ENCODE measurements around the gene UBAP2L. TPM values are rescaled to one million over a fixed set of nuclear protein-coding genes. Genes with fewer than 3 reads are reported as not detected.

UBAP2L gene
- total RNA-seq, 1 experiment from 2014 or later = 265 TPM

DNA sequence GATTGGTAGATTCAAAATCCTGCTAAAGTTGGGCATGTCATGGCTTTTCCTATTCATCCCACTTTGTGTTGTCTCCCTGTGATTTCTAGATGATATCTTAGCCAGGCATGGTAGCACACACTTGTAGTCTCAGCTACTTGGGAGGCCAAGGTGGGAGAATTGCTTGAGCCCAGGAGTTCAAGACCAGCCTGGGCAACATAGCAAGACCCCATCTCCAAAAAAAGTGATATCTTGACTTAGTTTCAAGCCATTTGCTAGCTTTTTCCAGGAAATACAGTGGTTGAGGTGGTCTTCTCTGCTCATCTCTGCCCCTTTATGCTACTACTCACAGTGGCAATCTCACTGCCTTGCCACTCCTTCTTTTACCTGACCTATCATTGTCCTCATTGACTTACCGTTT, 39.4 kb downstream of the UBAP2L start:
- Histone ChIP-seq H2BK5ac (ENCODE audit: insufficient read length, low read length) (no peak overlapping the region), H3K14ac (ENCODE audit: insufficient read depth, low read length) (no peak overlapping the region), H3K23ac (ENCODE audit: insufficient read length, low read depth, low read length) (no peak overlapping the region), H2BK12ac (ENCODE audit: insufficient read length, low read depth, low read length) (no peak overlapping the region), H3K4me1 (ENCODE audit: insufficient read depth, low read length) (no peaks in the 10 kb centered on the region; the same call in 1 of the 2 replicates), H4K20me1 (ENCODE audit: control insufficient read depth, insufficient read depth, insufficient read length) (no peaks in the 10 kb centered on the region), H2BK20ac (ENCODE audit: low read depth, low read length, poor library complexity, severe bottlenecking) (no peak overlapping the region), H2AK5ac (ENCODE audit: insufficient read length, low read length) (no peak overlapping the region), H3K18ac (ENCODE audit: insufficient read length, low read depth, low read length) (no peak overlapping the region), H3K27me3 (ENCODE audit: insufficient read depth, low read length) (no peaks in the 10 kb centered on the region), H3K9me3 (ENCODE audit: control insufficient read depth, low read depth, low read length) (no peaks in the 10 kb centered on the region), H3K79me2 (ENCODE audit: insufficient read depth, low read length) (no peaks in the 10 kb centered on the region), H3K56ac (ENCODE audit: insufficient read length, low read depth, low read length) (no peak overlapping the region), H4K5ac (ENCODE audit: insufficient read length, low read depth, low read length) (no peak overlapping the region), H2BK120ac (ENCODE audit: low read depth, low read length, poor library complexity, severe bottlenecking) (no peak overlapping the region), H3K27ac (ENCODE audit: insufficient read length, low read depth, low read length) (no peak overlapping the region), H3K9ac (ENCODE audit: extremely low read depth, insufficient read length, low read length) (no peak overlapping the region), H3K4ac (ENCODE audit: low read depth, low read length) (no peak overlapping the region), H3T11ph (ENCODE audit: low read length) (no peak overlapping the region), H3K4me2 (ENCODE audit: insufficient read depth, insufficient read length, low read length) (no peak overlapping the region), H2BK15ac (ENCODE audit: low read depth, low read length) (no peak overlapping the region), H4K91ac (ENCODE audit: insufficient read length, low read depth, low read length) (no peak overlapping the region), H4K8ac (replicated peaks; ENCODE audit: insufficient read length, low read depth, low read length) (no peak overlapping the region), H3K23me2 (ENCODE audit: insufficient read length, low read depth, low read length, poor library complexity, severe bottlenecking) (no peaks in the 10 kb centered on the region), H2AFZ (ENCODE audit: low read length) (no peak overlapping the region), H3K79me1 (ENCODE audit: insufficient read depth, low read depth, low read length, poor library complexity, severe bottlenecking) (no peaks in the 10 kb centered on the region)
- TF ChIP-seq, protein P1, sequence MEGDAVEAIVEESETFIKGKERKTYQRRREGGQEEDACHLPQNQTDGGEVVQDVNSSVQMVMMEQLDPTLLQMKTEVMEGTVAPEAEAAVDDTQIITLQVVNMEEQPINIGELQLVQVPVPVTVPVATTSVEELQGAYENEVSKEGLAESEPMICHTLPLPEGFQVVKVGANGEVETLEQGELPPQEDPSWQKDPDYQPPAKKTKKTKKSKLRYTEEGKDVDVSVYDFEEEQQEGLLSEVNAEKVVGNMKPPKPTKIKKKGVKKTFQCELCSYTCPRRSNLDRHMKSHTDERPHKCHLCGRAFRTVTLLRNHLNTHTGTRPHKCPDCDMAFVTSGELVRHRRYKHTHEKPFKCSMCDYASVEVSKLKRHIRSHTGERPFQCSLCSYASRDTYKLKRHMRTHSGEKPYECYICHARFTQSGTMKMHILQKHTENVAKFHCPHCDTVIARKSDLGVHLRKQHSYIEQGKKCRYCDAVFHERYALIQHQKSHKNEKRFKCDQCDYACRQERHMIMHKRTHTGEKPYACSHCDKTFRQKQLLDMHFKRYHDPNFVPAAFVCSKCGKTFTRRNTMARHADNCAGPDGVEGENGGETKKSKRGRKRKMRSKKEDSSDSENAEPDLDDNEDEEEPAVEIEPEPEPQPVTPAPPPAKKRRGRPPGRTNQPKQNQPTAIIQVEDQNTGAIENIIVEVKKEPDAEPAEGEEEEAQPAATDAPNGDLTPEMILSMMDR (conservative IDR thresholded peaks at IDR 0.05) = no peak
- no CpG with 5 or more reads among the region's 1 CpG for WGBS (ENCODE audit: extremely low coverage, insufficient read length, low lambda C conversion rate)
- H3K4me1 Mint-ChIP-seq = no peaks in the 10 kb centered on the region
- no peaks in the 10 kb centered on the region; the same call in 1 of the 2 replicates for H3K27me3 Mint-ChIP-seq (ENCODE audit: low read depth)
- no peak for DNase-seq
- no peaks in the 10 kb centered on the region for H3K9me3 Mint-ChIP-seq
- no peak overlapping the region for H3K4me3 Mint-ChIP-seq
- H3K36me3 Mint-ChIP-seq (ENCODE audit: insufficient read depth in 1 of 3, low read depth in 3 of 3) = peaks cover 53 to 99% (median 92%) of the 10 kb centered on the region in 3 experiments
- no peak overlapping the region; a peak in 1 of 7 replicates for H3K27ac Mint-ChIP-seq

All from H9 (cell line).